GM12891 (cell line): ENCODE results near the gene APBA2.

ENCODE experiments used
- DNase-seq: peaks from one replicate; pipeline ENCODE4 v3.0.0; 2011; ENCODE audit warnings: low spot score; ENCODE audit not compliant: insufficient read length
- FAIRE-seq: peaks from 2 replicates; lab custom pipeline; 2011; peaks lifted over from hg19 to GRCh38; lab: Jason Lieb, UNC
- PAX5 ChIP-seq: IDR thresholded peaks from 2 replicates; pipeline ENCODE4 v1.6.1; 2011; ENCODE audit warnings: low read length, moderate library complexity, mild to moderate bottlenecking; ENCODE audit not compliant: insufficient read depth, severe bottlenecking
- POLR2A ChIP-seq: IDR thresholded peaks from 2 replicates; pipeline ENCODE4 v1.6.1; 2011; ENCODE audit warnings: low read depth, low read length, control low read depth
- POLR2AphosphoS5 ChIP-seq: IDR thresholded peaks from 2 replicates; pipeline ENCODE4 v1.6.1; 2011; ENCODE audit warnings: low read depth, low read length, control low read depth
- POU2F2 ChIP-seq: IDR thresholded peaks from 2 replicates; pipeline ENCODE4 v1.6.1; 2011; ENCODE audit warnings: low read depth, mild to moderate bottlenecking, control low read depth, low read length, moderate library complexity
- SPI1 ChIP-seq: IDR thresholded peaks from 2 replicates; pipeline ENCODE4 v1.6.1; 2011; ENCODE audit warnings: low read depth, low read length, control low read depth
- TAF1 ChIP-seq: IDR thresholded peaks from 2 replicates; pipeline ENCODE4 v1.6.1; 2011; ENCODE audit warnings: low read depth, low read length, control low read depth

The APBA2 gene

GRCh38 chr15:28969511-28970085, 83.8 kb downstream of the APBA2 start:
- no peak for DNase-seq
- TF ChIP-seq PAX5 (no peak), TAF1 (no peak), POLR2AphosphoS5 (no peak), POLR2A (no peak), POU2F2 (no peak), SPI1 (no peak)
- FAIRE-seq = no peak

- no peak for TF ChIP-seq POLR2AphosphoS5
- no peak for TF ChIP-seq TAF1
- TF ChIP-seq POU2F2 = no peak
- TF ChIP-seq PAX5 = no peak
- no peak for TF ChIP-seq POLR2A
- TF ChIP-seq SPI1 = no peak
- DNase-seq (no peak), FAIRE-seq (no peak)
Measured at GRCh38 chr15:28974142-28974541, 88.4 kb downstream of the APBA2 start.

- FAIRE-seq (peak; percentile 62), DNase-seq (peak; percentile 43)
- TF ChIP-seq SPI1 (no peak), POU2F2 (no peak), PAX5 (no peak), POLR2AphosphoS5 (no peak), POLR2A (no peak), TAF1 (no peak)
Measured at GRCh38 chr15:28975766-28976179, 90.0 kb downstream of the APBA2 start.

GRCh38 chr15:28977377-28978010, 91.7 kb downstream of the APBA2 start:
- DNase-seq (no peak), FAIRE-seq (no peak)
- TF ChIP-seq TAF1 (no peak), POLR2A (no peak), SPI1 (no peak), PAX5 (no peak), POU2F2 (no peak), POLR2AphosphoS5 (no peak)

GRCh38 chr15:28978011-28978378, 92.2 kb downstream of the APBA2 start:
- no peak for FAIRE-seq

GRCh38 chr15:28978661-28979060, 92.9 kb downstream of the APBA2 start:
- DNase-seq (no peak), FAIRE-seq (no peak)
- no peak for TF ChIP-seq SPI1
- TF ChIP-seq POLR2A = no peak
- TF ChIP-seq POLR2AphosphoS5 = no peak
- TF ChIP-seq POU2F2 = no peak
- TF ChIP-seq TAF1 = no peak
- no peak for TF ChIP-seq PAX5

More at GRCh38 chr15:28978011-28978378, 92.2 kb downstream of the APBA2 start:
- no peak for DNase-seq
- TF ChIP-seq TAF1 (no peak), POU2F2 (no peak), SPI1 (no peak), PAX5 (no peak), POLR2AphosphoS5 (no peak), POLR2A (no peak)

- DNase-seq = no peak
- FAIRE-seq = no peak
- TF ChIP-seq SPI1 (no peak), PAX5 (no peak), TAF1 (no peak), POLR2A (no peak), POU2F2 (no peak), POLR2AphosphoS5 (no peak)
Measured at GRCh38 chr15:28979208-28979841, 93.6 kb downstream of the APBA2 start.

GRCh38 chr15:28980709-28981350, 95.1 kb downstream of the APBA2 start:
- no peak for FAIRE-seq
- DNase-seq = no peak
- TF ChIP-seq POLR2AphosphoS5 (no peak), SPI1 (no peak), TAF1 (no peak), POU2F2 (no peak), PAX5 (no peak), POLR2A (no peak)

- FAIRE-seq (no peak), DNase-seq (no peak)
- TF ChIP-seq SPI1 (no peak), POLR2AphosphoS5 (no peak), TAF1 (no peak), POLR2A (no peak), POU2F2 (no peak), PAX5 (no peak)
Measured at GRCh38 chr15:28981351-28981720, 95.6 kb downstream of the APBA2 start.
